SK-N-SH treated with all-trans-retinoic acid at 6 μM for 48 hours (cell line): Measurements from ENCODE around the gene ROBO1.

Experiments
- ARNTL ChIP-seq: fragments of 450-650 bp; formaldehyde crosslinking; IDR thresholded peaks from 2 replicates; pipeline ENCODE4 v1.5.0; 2020; ENCODE audit warnings: low read depth, mild to moderate bottlenecking, moderate library complexity, borderline replicate concordance
- CSDC2 ChIP-seq: fragments of 250-450 bp; sonication (Bioruptor Pico); IDR thresholded peaks from 2 replicates; pipeline ENCODE4 v1.5.0; 2020; ENCODE audit warnings: mild to moderate bottlenecking, moderate library complexity
- OSR1 ChIP-seq: fragments of 250-450 bp; sonication (Bioruptor Pico); IDR thresholded peaks from 2 replicates; pipeline ENCODE4 v1.8.0; 2022; ENCODE audit warnings: moderate library complexity, mild to moderate bottlenecking, inconsistent platforms
- PATZ1 ChIP-seq: fragments of 250-450 bp; sonication (Bioruptor Pico); IDR thresholded peaks from 2 replicates; pipeline ENCODE4 v1.8.0; 2020; ENCODE audit warnings: mild to moderate bottlenecking, moderate library complexity, borderline replicate concordance
- PPARA ChIP-seq: fragments of 250-450 bp; sonication (Bioruptor Pico); IDR thresholded peaks from 2 replicates; pipeline ENCODE4 v1.5.0; 2020; ENCODE audit warnings: mild to moderate bottlenecking, borderline replicate concordance
- ZNF565 ChIP-seq: fragments of 450-650 bp; formaldehyde crosslinking; conservative IDR thresholded peaks from 2 replicates; pipeline ENCODE4 v1.5.0; 2020; ENCODE audit warnings: low read depth, mild to moderate bottlenecking, moderate library complexity
- ZNF70 ChIP-seq: fragments of 450-650 bp; formaldehyde crosslinking; IDR thresholded peaks from 2 replicates; pipeline ENCODE4 v1.5.0; 2020; ENCODE audit warnings: mild to moderate bottlenecking, moderate library complexity
- TF ChIP-seq, protein P1 (sequence below): fragments of 250-450 bp; sonication (Bioruptor Pico); IDR thresholded peaks from 2 replicates; pipeline ENCODE4 v1.5.1; 2021; ENCODE audit warnings: mild to moderate bottlenecking, moderate library complexity

GRCh38 chr3:78601249-78601648 lies 1166.5 kb downstream of the ROBO1 start:
- TF ChIP-seq, protein P1, sequence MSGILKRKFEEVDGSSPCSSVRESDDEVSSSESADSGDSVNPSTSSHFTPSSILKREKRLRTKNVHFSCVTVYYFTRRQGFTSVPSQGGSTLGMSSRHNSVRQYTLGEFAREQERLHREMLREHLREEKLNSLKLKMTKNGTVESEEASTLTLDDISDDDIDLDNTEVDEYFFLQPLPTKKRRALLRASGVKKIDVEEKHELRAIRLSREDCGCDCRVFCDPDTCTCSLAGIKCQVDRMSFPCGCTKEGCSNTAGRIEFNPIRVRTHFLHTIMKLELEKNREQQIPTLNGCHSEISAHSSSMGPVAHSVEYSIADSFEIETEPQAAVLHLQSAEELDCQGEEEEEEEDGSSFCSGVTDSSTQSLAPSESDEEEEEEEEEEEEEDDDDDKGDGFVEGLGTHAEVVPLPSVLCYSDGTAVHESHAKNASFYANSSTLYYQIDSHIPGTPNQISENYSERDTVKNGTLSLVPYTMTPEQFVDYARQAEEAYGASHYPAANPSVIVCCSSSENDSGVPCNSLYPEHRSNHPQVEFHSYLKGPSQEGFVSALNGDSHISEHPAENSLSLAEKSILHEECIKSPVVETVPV: no peak
- no peak for TF ChIP-seq CSDC2
- no peak for TF ChIP-seq PPARA (CRISPR knock-in tag)
- TF ChIP-seq ARNTL (CRISPR knock-in tag): no peak
- no peak for TF ChIP-seq PATZ1 (CRISPR knock-in tag)
- TF ChIP-seq ZNF70 (CRISPR knock-in tag): no peak
- TF ChIP-seq ZNF565 (CRISPR knock-in tag): no peak
- no peak for TF ChIP-seq OSR1 (CRISPR knock-in tag)
